Endodermal cell (in vitro differentiated cells): ENCODE results near the gene UQCRC1. TPM values are rescaled to one million over a fixed set of nuclear protein-coding genes. Genes with fewer than 3 reads are reported as not detected.

ENCODE experiments used
- DNase-seq: peaks from one replicate; pipeline ENCODE4 v3.0.0-alpha.2; 2017
- H3K27ac ChIP-seq: 2 replicates; pipeline ENCODE4 v1.5.1; 2013; ENCODE audit warnings: mild to moderate bottlenecking, low read depth, low read length, moderate library complexity
- H3K27me3 ChIP-seq: 2 replicates; pipeline ENCODE4 v1.6.1; 2013; ENCODE audit warnings: mild to moderate bottlenecking, low read length, moderate library complexity; ENCODE audit not compliant: insufficient read depth, control insufficient read depth, poor library complexity, severe bottlenecking
- H3K36me3 ChIP-seq: 2 replicates; pipeline ENCODE4 v1.7.0; 2013; ENCODE audit warnings: mild to moderate bottlenecking, low read length, moderate library complexity; ENCODE audit not compliant: control insufficient read depth, insufficient read depth
- H3K4me1 ChIP-seq: one replicate; pipeline ENCODE4 v1.7.0; 2013; ENCODE audit warnings: low read length; ENCODE audit not compliant: control insufficient read depth, insufficient read depth
- H3K4me3 ChIP-seq: 2 replicates; pipeline ENCODE4 v1.5.1; 2013; ENCODE audit warnings: mild to moderate bottlenecking, low read length, moderate library complexity
- H3K9ac ChIP-seq: 2 replicates; pipeline ENCODE4 v1.6.1; 2013; ENCODE audit warnings: mild to moderate bottlenecking, low read length, moderate library complexity; ENCODE audit not compliant: poor library complexity, severe bottlenecking; ENCODE audit errors: extremely low read depth
- H3K9me3 ChIP-seq: 2 replicates; pipeline ENCODE4 v1.6.1; 2013; ENCODE audit warnings: mild to moderate bottlenecking, low read length, moderate library complexity; ENCODE audit not compliant: control insufficient read depth
- H3K27ac Mint-ChIP-seq: 2 replicates; pipeline ENCODE4 v1.8.0; 2020; ENCODE audit warnings: mixed read lengths
- H3K27me3 Mint-ChIP-seq: 2 replicates; pipeline ENCODE4 v1.8.0; 2021; ENCODE audit warnings: mild to moderate bottlenecking, mixed read lengths; ENCODE audit not compliant: insufficient read depth
- H3K36me3 Mint-ChIP-seq: 2 replicates; pipeline ENCODE4 v1.8.0; 2020; ENCODE audit warnings: low read depth, mixed read lengths
- H3K4me1 Mint-ChIP-seq: 2 replicates; pipeline ENCODE4 v1.8.0; 2020; ENCODE audit warnings: mixed read lengths
- H3K4me3 Mint-ChIP-seq: 2 replicates; pipeline ENCODE4 v1.8.0; 2020; ENCODE audit warnings: mild to moderate bottlenecking, moderate library complexity, mixed read lengths
- H3K9me3 Mint-ChIP-seq: 2 replicates; pipeline ENCODE4 v1.8.0; 2020; ENCODE audit warnings: mild to moderate bottlenecking, mixed read lengths
- WGBS, 2 experiments: methylation state at CpG; one replicate each; pipeline versions ENCODE4 v1.1.5 to v1.1.7; 2013; ENCODE audit warnings: missing lambda C conversion rate in 2 of 2, mixed read lengths in 1 of 2; ENCODE audit not compliant: insufficient coverage in 1 of 2, insufficient read length in 1 of 2; 5-methylcytosine and 5-hydroxymethylcytosine counted together
- total RNA-seq, 2 donors: library from RNA; stranded (reverse); fragmentation: NEBNext Ultra II Directional in 1 of 2; extraction: Animal tissue kit (Norgen Biotek cat#: 25700) in 1 of 2; gene quantifications; 2 replicates in 1 of 2; 3 replicates in 1 of 2; pipeline ENCODE4 v1.2.1, GENCODE V29; 2021
- TF ChIP-seq, protein P1 (sequence below): fragments of 200-600 bp; sonication (generic); conservative IDR thresholded peaks from 2 replicates; pipeline ENCODE4 v1.5.0; 2021; ENCODE audit warnings: antibody characterized with exemption, mild to moderate bottlenecking

Gene UQCRC1
- total RNA-seq, 2 donors from 2014 or later, result 231 to 289 TPM

DNA sequence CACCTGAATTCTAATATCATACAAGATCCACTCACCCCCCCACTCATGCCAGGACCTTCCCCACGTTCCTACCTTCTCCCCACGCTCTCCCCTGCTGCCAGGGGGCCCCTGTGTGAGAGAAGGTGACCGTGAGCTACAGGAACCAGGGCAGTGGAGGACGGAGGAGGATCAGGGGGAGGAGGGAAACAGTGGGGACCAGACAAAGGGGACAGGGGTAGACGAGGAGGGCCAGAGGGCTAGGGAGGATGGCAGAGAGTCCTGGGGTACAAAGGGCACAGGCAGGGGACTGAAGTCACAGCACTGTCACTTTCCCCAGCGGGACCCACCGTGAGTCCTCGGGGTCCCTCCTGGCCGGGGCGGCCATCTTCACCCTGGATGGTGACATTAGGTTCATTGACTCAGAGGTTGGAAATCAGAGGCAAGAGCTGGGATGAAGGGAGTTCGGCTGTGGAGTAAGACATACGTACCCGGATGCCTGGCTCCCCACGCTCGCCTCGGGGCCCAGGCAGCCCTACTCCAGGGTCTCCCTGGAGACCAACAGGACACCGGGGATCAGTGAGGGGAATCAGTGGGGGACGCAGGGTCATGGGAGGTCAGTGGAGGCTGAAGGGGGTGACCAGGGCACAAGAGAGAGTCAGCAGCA lies 39.5 kb downstream of the UQCRC1 start:
- Mint-ChIP-seq H3K4me3 (no peak overlapping the region), H3K36me3 (no peaks in the 10 kb centered on the region), H3K27me3 (no peaks in the 10 kb centered on the region), H3K27ac (no peak overlapping the region), H3K9me3 (no peaks in the 10 kb centered on the region), H3K4me1 (no peaks in the 10 kb centered on the region)
- Histone ChIP-seq H3K9ac (no peak overlapping the region), H3K27me3 (no peaks in the 10 kb centered on the region), H3K4me1 (no peaks in the 10 kb centered on the region), H3K27ac (no peak overlapping the region), H3K4me3 (no peak overlapping the region), H3K36me3 (no peaks in the 10 kb centered on the region), H3K9me3 (no peaks in the 10 kb centered on the region)
- no peak for DNase-seq
- WGBS, 2 experiments, result 95 to 98% methylated on average over 9 to 18 of the region's 18 CpGs
- TF ChIP-seq, protein P1, sequence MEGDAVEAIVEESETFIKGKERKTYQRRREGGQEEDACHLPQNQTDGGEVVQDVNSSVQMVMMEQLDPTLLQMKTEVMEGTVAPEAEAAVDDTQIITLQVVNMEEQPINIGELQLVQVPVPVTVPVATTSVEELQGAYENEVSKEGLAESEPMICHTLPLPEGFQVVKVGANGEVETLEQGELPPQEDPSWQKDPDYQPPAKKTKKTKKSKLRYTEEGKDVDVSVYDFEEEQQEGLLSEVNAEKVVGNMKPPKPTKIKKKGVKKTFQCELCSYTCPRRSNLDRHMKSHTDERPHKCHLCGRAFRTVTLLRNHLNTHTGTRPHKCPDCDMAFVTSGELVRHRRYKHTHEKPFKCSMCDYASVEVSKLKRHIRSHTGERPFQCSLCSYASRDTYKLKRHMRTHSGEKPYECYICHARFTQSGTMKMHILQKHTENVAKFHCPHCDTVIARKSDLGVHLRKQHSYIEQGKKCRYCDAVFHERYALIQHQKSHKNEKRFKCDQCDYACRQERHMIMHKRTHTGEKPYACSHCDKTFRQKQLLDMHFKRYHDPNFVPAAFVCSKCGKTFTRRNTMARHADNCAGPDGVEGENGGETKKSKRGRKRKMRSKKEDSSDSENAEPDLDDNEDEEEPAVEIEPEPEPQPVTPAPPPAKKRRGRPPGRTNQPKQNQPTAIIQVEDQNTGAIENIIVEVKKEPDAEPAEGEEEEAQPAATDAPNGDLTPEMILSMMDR, result no peak

DNA sequence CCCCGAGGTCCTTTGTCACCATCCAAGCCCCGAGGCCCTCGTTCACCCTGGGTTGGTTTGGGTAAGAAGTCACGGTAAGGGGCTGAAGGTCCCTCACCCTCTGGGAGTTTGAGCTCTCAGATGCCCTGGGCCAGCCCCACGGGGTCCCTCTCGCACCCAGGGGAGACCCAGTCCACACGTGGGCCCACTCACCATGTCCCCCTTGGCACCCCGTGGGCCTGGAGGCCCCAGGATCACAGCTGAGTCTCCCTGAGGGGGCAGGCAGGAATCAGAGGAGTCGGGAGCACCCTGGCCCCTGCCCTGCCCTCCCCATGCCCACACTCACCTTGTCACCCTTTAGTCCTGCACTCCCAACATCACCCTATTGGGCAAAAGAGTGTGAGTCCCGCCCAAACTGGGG lies 40.0 kb downstream of the UQCRC1 start:
- Histone ChIP-seq H3K36me3 (no peaks in the 10 kb centered on the region), H3K27me3 (no peaks in the 10 kb centered on the region), H3K9ac (no peak overlapping the region), H3K9me3 (no peaks in the 10 kb centered on the region), H3K27ac (no peak overlapping the region), H3K4me3 (no peak overlapping the region), H3K4me1 (no peaks in the 10 kb centered on the region)
- Mint-ChIP-seq H3K27ac (no peak overlapping the region), H3K4me3 (no peak overlapping the region), H3K9me3 (no peaks in the 10 kb centered on the region), H3K4me1 (no peaks in the 10 kb centered on the region), H3K27me3 (no peaks in the 10 kb centered on the region), H3K36me3 (no peaks in the 10 kb centered on the region)
- 90 to 100% methylated on average over 2 to 10 of the region's 10 CpGs for WGBS, 2 experiments
- DNase-seq, result no peak
- TF ChIP-seq, protein P1, result no peak

DNA sequence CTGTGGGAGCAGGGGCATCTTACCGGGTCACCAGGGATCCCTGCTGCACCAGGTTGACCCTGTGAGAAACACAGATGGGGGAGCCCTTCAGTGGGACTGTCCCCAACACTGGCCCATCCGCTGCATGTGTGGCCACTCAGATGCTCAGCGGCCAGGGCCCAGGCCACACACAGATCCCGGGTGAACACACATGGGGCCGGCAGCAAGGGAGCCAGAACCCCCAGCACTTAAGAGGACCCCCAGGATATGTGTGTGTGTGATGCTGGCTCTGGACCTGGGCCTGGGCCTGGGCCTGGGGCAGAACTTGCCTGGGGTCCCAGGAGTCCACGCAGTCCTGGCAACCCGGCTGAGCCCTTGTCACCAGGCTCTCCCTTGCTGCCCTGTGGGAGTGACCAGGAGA lies 41.0 kb downstream of the UQCRC1 start:
- whole genome bisulfite sequencing, 2 experiments, result 83 to 92% methylated on average over 6 to 7 of the region's 7 CpGs

More for the DNA sequence above, 41.0 kb downstream of the UQCRC1 start:
- no peaks in the 10 kb centered on the region for H3K4me1 ChIP-seq
- no peak overlapping the region for H3K27ac Mint-ChIP-seq
- H3K36me3 ChIP-seq, result no peaks in the 10 kb centered on the region
- H3K4me3 ChIP-seq, result no peak overlapping the region
- H3K9ac ChIP-seq, result no peak overlapping the region
- H3K4me1 Mint-ChIP-seq, result peaks cover 4% of the 10 kb centered on the region
- no peak for DNase-seq
- H3K27ac ChIP-seq, result no peak overlapping the region
- H3K4me3 Mint-ChIP-seq, result no peak overlapping the region
- no peaks in the 10 kb centered on the region for H3K9me3 ChIP-seq
- no peaks in the 10 kb centered on the region for H3K9me3 Mint-ChIP-seq
- no peaks in the 10 kb centered on the region for H3K27me3 ChIP-seq
- TF ChIP-seq, protein P1, result no peak
- H3K36me3 Mint-ChIP-seq, result no peaks in the 10 kb centered on the region
- no peaks in the 10 kb centered on the region for H3K27me3 Mint-ChIP-seq
